ENCODE results near the gene GBP4.

Gene GBP4

GRCh38 chr1:89190017-89190416 lies 8.7 kb downstream of the GBP4 start:
- Mint-ChIP-seq H3K4me3 (no peak overlapping the region), H3K4me1 (ENCODE audit: low read depth) (peaks cover 54% of the 10 kb centered on the region), H3K36me3 (ENCODE audit: low read depth) (peaks cover 94% of the 10 kb centered on the region), H3K27me3 (no peaks in the 10 kb centered on the region), H3K27ac (no peak overlapping the region), H3K9me3 (no peaks in the 10 kb centered on the region)
- no peak for DNase-seq

- Mint-ChIP-seq H3K27me3 (no peaks in the 10 kb centered on the region), H3K36me3 (ENCODE audit: low read depth) (peaks cover 32% of the 10 kb centered on the region), H3K4me3 (no peak overlapping the region), H3K27ac (no peak overlapping the region), H3K9me3 (peaks cover 12% of the 10 kb centered on the region), H3K4me1 (ENCODE audit: low read depth) (peaks cover 7% of the 10 kb centered on the region)
- DNase-seq = no peak
Observed at GRCh38 chr1:89179343-89179742, 19.4 kb downstream of the GBP4 start.

DNA sequence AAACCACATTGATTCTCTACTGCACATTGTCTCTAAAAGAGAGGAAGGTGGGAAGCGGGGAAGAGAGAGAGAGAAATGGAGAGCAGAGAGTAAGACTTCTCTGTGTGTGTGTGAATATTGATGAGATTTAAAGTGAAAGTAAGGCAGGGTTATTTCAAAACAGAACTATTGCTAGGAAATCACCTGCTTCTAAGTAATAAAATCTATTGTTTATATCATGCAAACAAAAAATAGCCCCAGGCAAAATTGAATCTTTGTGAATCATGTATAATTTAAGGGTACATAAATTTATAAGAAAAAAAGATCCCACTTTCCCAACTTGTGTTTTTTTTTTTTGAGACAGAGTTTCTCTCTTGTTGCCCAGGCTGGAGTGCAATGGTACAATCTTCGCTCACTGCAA lies 21.8 kb downstream of the GBP4 start:
- no peak for DNase-seq
- Mint-ChIP-seq H3K27me3 (no peaks in the 10 kb centered on the region), H3K27ac (no peak overlapping the region), H3K9me3 (no peaks in the 10 kb centered on the region), H3K4me3 (no peak overlapping the region), H3K4me1 (ENCODE audit: low read depth) (peaks cover 11% of the 10 kb centered on the region), H3K36me3 (ENCODE audit: low read depth) (peaks cover 9% of the 10 kb centered on the region)

GRCh38 chr1:89175601-89176256 lies 23.0 kb downstream of the GBP4 start, which contains the start of gene GBP7:
TSS of gene GBP7 (minus strand) at chr1:89176003. CDS start at chr1:89171935, 4,068 bp downstream.
- H3K27me3 Mint-ChIP-seq = no peaks in the 10 kb centered on the region
- no peaks in the 10 kb centered on the region for H3K36me3 Mint-ChIP-seq (ENCODE audit: low read depth)
- no peak for DNase-seq
- peaks cover 6% of the 10 kb centered on the region for H3K9me3 Mint-ChIP-seq
- no peak within 1 kb of the TSS for H3K27ac Mint-ChIP-seq
- H3K4me1 Mint-ChIP-seq (ENCODE audit: low read depth) = peaks cover 16% of the 10 kb centered on the region
- no peak within 1 kb of the TSS for H3K4me3 Mint-ChIP-seq

- Mint-ChIP-seq H3K27ac (no peak overlapping the region), H3K27me3 (no peaks in the 10 kb centered on the region), H3K4me1 (ENCODE audit: low read depth) (peaks cover 16% of the 10 kb centered on the region), H3K9me3 (peaks cover 6% of the 10 kb centered on the region), H3K4me3 (no peak overlapping the region), H3K36me3 (ENCODE audit: low read depth) (no peaks in the 10 kb centered on the region)
- no peak for DNase-seq
Observed at GRCh38 chr1:89174491-89174890, 24.3 kb downstream of the GBP4 start.

DNA sequence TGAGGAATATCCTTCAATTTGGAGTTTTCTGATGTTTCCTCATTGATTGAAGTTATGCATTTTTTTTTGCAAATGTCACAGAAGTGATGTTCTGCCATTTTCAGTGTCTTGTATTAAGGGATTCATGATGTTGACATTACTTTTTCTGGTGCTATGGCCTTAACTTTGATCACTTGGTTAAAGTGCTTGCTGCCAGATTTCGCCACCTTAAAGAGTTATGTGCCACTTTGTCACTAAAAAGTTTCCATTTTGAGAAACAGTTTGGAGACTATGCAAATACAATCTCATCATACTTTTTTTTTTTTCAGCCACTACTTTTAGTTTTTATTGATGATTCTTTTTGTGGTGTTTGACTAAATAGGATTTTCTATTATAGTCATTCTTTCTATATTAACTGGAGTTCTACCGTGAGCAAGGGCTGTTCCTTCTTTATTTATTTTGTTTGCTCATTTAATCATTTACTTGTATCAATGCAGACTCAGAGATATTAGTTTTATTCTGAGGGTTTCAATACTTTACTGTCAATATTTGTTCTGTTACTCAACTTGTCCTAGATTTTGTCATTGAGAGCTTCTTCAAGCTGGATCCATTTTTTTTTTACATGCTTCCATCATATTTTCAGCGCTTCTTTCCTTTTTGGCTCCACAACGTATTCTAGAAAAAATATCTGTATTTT lies 26.1 kb downstream of the GBP4 start:
- H3K4me1 Mint-ChIP-seq (ENCODE audit: low read depth) = peaks cover 16% of the 10 kb centered on the region
- no peak for DNase-seq
- no peaks in the 10 kb centered on the region for H3K27me3 Mint-ChIP-seq
- H3K4me3 Mint-ChIP-seq = no peak overlapping the region
- H3K9me3 Mint-ChIP-seq = peaks cover 6% of the 10 kb centered on the region
- H3K36me3 Mint-ChIP-seq (ENCODE audit: low read depth) = no peaks in the 10 kb centered on the region
- H3K27ac Mint-ChIP-seq = no peak overlapping the region

DNA sequence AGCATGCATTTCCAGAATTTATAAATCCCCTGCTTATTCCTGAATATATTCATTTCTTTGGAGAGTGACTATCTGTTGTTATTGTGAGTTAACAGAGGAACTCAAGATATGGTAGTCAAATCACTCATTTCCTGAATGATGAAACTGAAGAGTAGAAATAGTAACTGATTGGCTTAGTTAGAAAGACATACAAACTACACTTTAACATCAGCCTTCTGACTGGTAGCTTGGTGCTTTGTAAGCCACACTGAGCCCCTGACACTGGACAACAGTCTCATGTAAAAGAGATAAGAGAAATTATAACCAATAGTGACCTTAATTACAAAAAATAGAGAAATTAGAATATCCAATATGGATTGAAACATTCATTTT lies 27.7 kb downstream of the GBP4 start:
- H3K27me3 Mint-ChIP-seq = no peaks in the 10 kb centered on the region
- H3K9me3 Mint-ChIP-seq = peaks cover 6% of the 10 kb centered on the region
- H3K36me3 Mint-ChIP-seq (ENCODE audit: low read depth) = no peaks in the 10 kb centered on the region
- no peak overlapping the region for H3K27ac Mint-ChIP-seq
- H3K4me3 Mint-ChIP-seq = no peak overlapping the region
- H3K4me1 Mint-ChIP-seq (ENCODE audit: low read depth) = peaks cover 9% of the 10 kb centered on the region
- no peak for DNase-seq

DNA sequence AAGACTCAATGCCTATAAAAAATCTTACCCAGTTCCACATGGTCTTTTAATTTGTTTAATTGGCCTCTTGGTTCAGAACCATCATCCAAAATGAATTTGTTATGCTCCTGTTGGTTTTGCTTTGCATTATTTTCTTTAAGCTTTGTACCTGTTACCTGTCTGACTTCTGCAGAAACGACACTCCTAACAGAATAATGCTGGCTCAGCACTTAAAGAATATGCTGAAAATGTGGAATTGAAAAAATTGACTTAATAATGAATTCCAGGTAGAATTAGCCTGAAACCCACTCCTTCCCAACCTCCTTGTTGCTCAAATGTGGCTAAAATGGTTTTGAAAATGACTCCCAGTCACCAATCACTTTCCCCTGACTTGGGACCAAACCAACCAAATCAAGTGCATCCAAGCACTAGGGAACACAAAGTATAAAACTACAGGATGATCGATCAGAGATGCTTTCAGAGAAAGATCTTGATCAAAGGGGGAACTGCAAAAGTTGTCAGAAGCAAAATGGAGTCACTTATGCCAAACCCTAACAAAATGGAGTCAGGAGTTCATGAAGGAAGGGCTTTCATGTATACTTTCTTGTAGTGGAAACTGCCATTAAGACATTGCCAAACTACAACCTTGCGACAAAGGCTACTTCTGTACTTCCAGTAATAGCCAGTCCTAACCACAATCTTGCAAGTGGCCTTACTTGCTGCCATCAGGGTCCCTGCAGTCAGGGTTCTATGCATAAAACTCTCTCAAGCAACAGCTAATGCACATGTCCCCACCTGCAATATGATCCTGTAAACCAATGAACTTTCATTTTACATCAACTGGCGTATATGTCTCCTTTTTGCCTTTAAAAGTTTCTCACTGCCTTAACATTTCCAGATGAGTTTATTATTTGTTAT lies 28.3 kb downstream of the GBP4 start:
- H3K4me3 Mint-ChIP-seq = no peak overlapping the region
- no peaks in the 10 kb centered on the region for H3K36me3 Mint-ChIP-seq (ENCODE audit: low read depth)
- no peak overlapping the region for H3K27ac Mint-ChIP-seq
- no peaks in the 10 kb centered on the region for H3K27me3 Mint-ChIP-seq
- H3K9me3 Mint-ChIP-seq = peaks cover 6% of the 10 kb centered on the region
- peaks cover 9% of the 10 kb centered on the region for H3K4me1 Mint-ChIP-seq (ENCODE audit: low read depth)
- DNase-seq = no peak

- no peaks in the 10 kb centered on the region for H3K27me3 Mint-ChIP-seq
- no peak for DNase-seq
- H3K4me3 Mint-ChIP-seq = no peak overlapping the region
- H3K27ac Mint-ChIP-seq = no peak overlapping the region
- no peaks in the 10 kb centered on the region for H3K36me3 Mint-ChIP-seq (ENCODE audit: low read depth)
- H3K4me1 Mint-ChIP-seq (ENCODE audit: low read depth) = peaks cover 9% of the 10 kb centered on the region
- H3K9me3 Mint-ChIP-seq = peaks cover 6% of the 10 kb centered on the region
Observed at GRCh38 chr1:89169166-89169565, 29.6 kb downstream of the GBP4 start.

GRCh38 chr1:89167590-89168230 lies 31.0 kb downstream of the GBP4 start:
- Mint-ChIP-seq H3K4me1 (ENCODE audit: low read depth) (peaks cover 5% of the 10 kb centered on the region), H3K27me3 (no peaks in the 10 kb centered on the region)

DNA sequence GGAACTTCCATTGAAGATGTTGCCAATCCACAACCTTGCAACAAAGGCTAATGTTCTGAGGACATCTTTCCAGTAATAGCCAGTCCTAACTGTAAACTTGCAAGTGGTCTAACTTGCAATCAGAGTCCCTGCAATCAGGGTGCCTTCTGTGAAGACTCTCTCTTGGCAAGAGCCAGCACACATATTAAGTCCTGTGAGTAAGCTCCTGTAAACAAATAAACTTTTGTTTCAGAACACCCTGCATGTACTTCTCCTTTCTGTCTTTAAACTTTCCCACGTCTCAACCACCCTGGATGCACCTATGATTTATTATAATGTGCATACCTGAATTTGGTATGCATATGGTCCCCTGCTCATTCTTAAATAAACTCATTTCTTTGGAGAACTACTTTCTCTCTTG lies 32.0 kb downstream of the GBP4 start:
- Mint-ChIP-seq H3K27ac (no peak overlapping the region), H3K9me3 (peaks cover 6% of the 10 kb centered on the region), H3K4me3 (no peak overlapping the region), H3K27me3 (no peaks in the 10 kb centered on the region), H3K36me3 (ENCODE audit: low read depth) (no peaks in the 10 kb centered on the region), H3K4me1 (ENCODE audit: low read depth) (peaks cover 5% of the 10 kb centered on the region)
- no peak for DNase-seq

More at GRCh38 chr1:89167590-89168230, 31.0 kb downstream of the GBP4 start:
- no peak overlapping the region for H3K27ac Mint-ChIP-seq
- DNase-seq = no peak
- H3K4me3 Mint-ChIP-seq = no peak overlapping the region
- peaks cover 6% of the 10 kb centered on the region for H3K9me3 Mint-ChIP-seq
- H3K36me3 Mint-ChIP-seq (ENCODE audit: low read depth) = no peaks in the 10 kb centered on the region

- no peaks in the 10 kb centered on the region for H3K36me3 Mint-ChIP-seq (ENCODE audit: low read depth)
- H3K27me3 Mint-ChIP-seq = no peaks in the 10 kb centered on the region
- DNase-seq = no peak
- H3K4me1 Mint-ChIP-seq (ENCODE audit: low read depth) = peaks cover under 1% of the 10 kb centered on the region
- H3K27ac Mint-ChIP-seq = no peak overlapping the region
- no peak overlapping the region for H3K4me3 Mint-ChIP-seq
- peaks cover 2% of the 10 kb centered on the region for H3K9me3 Mint-ChIP-seq
Observed at GRCh38 chr1:89165811-89166210, 32.9 kb downstream of the GBP4 start.

DNA sequence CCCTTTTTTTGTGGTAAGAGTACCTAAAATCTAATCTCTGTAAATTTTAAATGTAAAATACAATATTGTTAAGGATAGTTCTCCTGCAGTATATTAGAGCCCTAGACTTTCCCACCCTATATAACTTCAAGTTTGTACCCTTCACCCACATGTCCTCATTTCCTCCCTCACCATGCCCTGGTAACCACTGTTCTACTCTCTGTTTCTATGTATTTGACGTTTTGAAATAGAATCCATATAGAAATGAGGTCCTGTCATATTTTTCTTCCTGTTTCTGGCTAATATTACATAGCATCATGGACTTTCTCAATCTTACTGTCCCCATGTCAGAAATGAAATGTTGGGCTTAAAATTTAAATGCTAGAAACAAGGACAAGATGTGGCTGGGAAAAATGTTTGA lies 47.7 kb downstream of the GBP4 start:
- Mint-ChIP-seq H3K27ac (peak overlapping the region; percentile 2), H3K36me3 (ENCODE audit: low read depth) (no peaks in the 10 kb centered on the region), H3K4me1 (ENCODE audit: low read depth) (peaks cover 7% of the 10 kb centered on the region), H3K4me3 (no peak overlapping the region), H3K27me3 (no peaks in the 10 kb centered on the region), H3K9me3 (peaks cover 6% of the 10 kb centered on the region)
- DNase-seq = no peak

- Mint-ChIP-seq H3K36me3 (ENCODE audit: low read depth) (no peaks in the 10 kb centered on the region), H3K4me1 (ENCODE audit: low read depth) (peaks cover 10% of the 10 kb centered on the region), H3K4me3 (no peak overlapping the region), H3K27me3 (no peaks in the 10 kb centered on the region), H3K9me3 (no peaks in the 10 kb centered on the region), H3K27ac (no peak overlapping the region)
- DNase-seq = no peak
Observed at GRCh38 chr1:89149976-89150375, 48.8 kb downstream of the GBP4 start.

Measured in activated T-cell treated with anti-CD3 and anti-CD28 coated beads, Interleukin-2, amount 50 U/mL, for 24 hours (primary cell).